HepG2 (cell line): ENCODE results near the gene RAB11FIP5. TPM values are rescaled to one million over a fixed set of nuclear protein-coding genes. Genes with fewer than 3 reads are reported as not detected.
A peak's percentile ranks its signal among the peaks of the same experiment; 100 is the strongest.

Experiments used
- ATF7 ChIP-seq, 2 experiments: fragments of 450-650 bp in 1 of 2; sonication (generic) in 1 of 2; formaldehyde crosslinking in 1 of 2; IDR thresholded peaks; 2 replicates each; pipeline versions ENCODE4 v1.4.0 to v1.6.1; 2016 to 2020; ENCODE audit warnings: antibody characterized with exemption in 1 of 2, mild to moderate bottlenecking in 1 of 2, missing genetic modification reagents in 1 of 2
- DNMT3B ChIP-seq: conservative IDR thresholded peaks from 2 replicates; pipeline ENCODE4 v1.6.1; 2016; ENCODE audit warnings: missing biosample characterization, control low read depth
- MEF2D ChIP-seq: sonication (generic); formaldehyde crosslinking; IDR thresholded peaks from 2 replicates; pipeline ENCODE4 v1.5.1; 2020; ENCODE audit warnings: mild to moderate bottlenecking, missing genetic modification reagents
- NPAS2 ChIP-seq: sonication (generic); formaldehyde crosslinking; IDR thresholded peaks from 2 replicates; pipeline ENCODE4 v1.8.0; 2022; ENCODE audit warnings: mild to moderate bottlenecking, missing genetic modification reagents, borderline replicate concordance
- PHF20 ChIP-seq: sonication (generic); formaldehyde crosslinking; IDR thresholded peaks from 2 replicates; pipeline ENCODE4 v1.5.0; 2020; ENCODE audit warnings: mild to moderate bottlenecking, missing genetic modification reagents
- PTBP1 ChIP-seq: fragments of 200-400 bp; formaldehyde crosslinking; IDR thresholded peaks from 2 replicates; pipeline ENCODE4 v1.6.1; 2018; ENCODE audit warnings: low read length, low read depth; ENCODE audit not compliant: poor library complexity, severe bottlenecking
- RAD21 ChIP-seq: fragments of 450-650 bp; formaldehyde crosslinking; IDR thresholded peaks from 2 replicates; pipeline ENCODE4 v1.5.0; 2020; ENCODE audit warnings: mild to moderate bottlenecking
- RBAK ChIP-seq: sonication (generic); formaldehyde crosslinking; IDR thresholded peaks from 2 replicates; pipeline ENCODE4 v1.5.1; 2020; ENCODE audit warnings: mild to moderate bottlenecking, missing genetic modification reagents
- RXRA ChIP-seq: sonication (generic); formaldehyde crosslinking; IDR thresholded peaks from 2 replicates; pipeline ENCODE4 v1.5.1; 2020; ENCODE audit warnings: missing genetic modification reagents
- SALL2 ChIP-seq: sonication (generic); formaldehyde crosslinking; IDR thresholded peaks from 2 replicates; pipeline ENCODE4 v1.8.1; 2023; ENCODE audit warnings: mild to moderate bottlenecking, missing genetic modification reagents, inconsistent platforms
- SETDB1 ChIP-seq: sonication (generic); formaldehyde crosslinking; IDR thresholded peaks from 2 replicates; pipeline ENCODE4 v1.5.1; 2020; ENCODE audit warnings: missing genetic modification reagents, mild to moderate bottlenecking, borderline replicate concordance
- SP4 ChIP-seq: sonication (generic); formaldehyde crosslinking; IDR thresholded peaks from 2 replicates; pipeline ENCODE4 v1.8.1; 2023; ENCODE audit warnings: mild to moderate bottlenecking, missing genetic modification reagents
- TAF1 ChIP-seq: sonication (generic); formaldehyde crosslinking; IDR thresholded peaks from 2 replicates; pipeline ENCODE4 v1.4.0; 2020; ENCODE audit warnings: missing genetic modification reagents
- YY1 ChIP-seq: IDR thresholded peaks from 2 replicates; pipeline ENCODE4 v1.6.1; 2011; ENCODE audit warnings: low read length, low read depth, moderate library complexity, mild to moderate bottlenecking; ENCODE audit not compliant: insufficient read depth, insufficient replicate concordance
- ZFAT ChIP-seq: sonication (generic); formaldehyde crosslinking; conservative IDR thresholded peaks from 2 replicates; pipeline ENCODE4 v1.8.1; 2023; ENCODE audit warnings: missing genetic modification reagents, inconsistent platforms
- ZFP37 ChIP-seq: sonication (generic); formaldehyde crosslinking; IDR thresholded peaks from 2 replicates; pipeline ENCODE4 v1.4.0; 2020; ENCODE audit warnings: missing genetic modification reagents, borderline replicate concordance
- polyA plus RNA-seq, 8 experiments: library from polyadenylated mRNA; depleted of rRNA in 3 of 8; stranded (reverse) in 7 of 8; unstranded in 1 of 8; fragments of >200 nt; fragmentation: Illumina TruSeq in 4 of 8; extraction: Trizol in 4 of 8; gene quantifications; 2 replicates each; pipeline versions ENCODE4 v1.2.1 to v1.2.3, GENCODE V29; 2011 to 2016; ENCODE audit warnings: low read depth in 4 of 8, missing spikeins in 1 of 8, mixed read lengths in 1 of 8; ENCODE audit not compliant: insufficient read depth in 1 of 8
- total RNA-seq, 5 experiments: library from RNA; depleted of rRNA; stranded (reverse); fragments of >200 nt; fragmentation: Illumina TruSeq; extraction: Trizol; gene quantifications; 2 replicates each; pipeline ENCODE4 v1.2.3, GENCODE V29; 2016; ENCODE audit warnings: low read depth in 1 of 5
- TF ChIP-seq, protein P1 (sequence below): sonication (generic); formaldehyde crosslinking; IDR thresholded peaks from 2 replicates; pipeline ENCODE4 v1.5.0; 2020; ENCODE audit warnings: mild to moderate bottlenecking, low read depth, missing genetic modification reagents, borderline replicate concordance
- TF ChIP-seq, protein P2 (sequence below): sonication (generic); formaldehyde crosslinking; IDR thresholded peaks from 2 replicates; pipeline ENCODE4 v1.5.0; 2020; ENCODE audit warnings: mild to moderate bottlenecking, missing genetic modification reagents, moderate library complexity
- TF ChIP-seq, protein P3 (sequence below): sonication (generic); formaldehyde crosslinking; IDR thresholded peaks from 2 replicates; pipeline ENCODE4 v1.9.0; 2022; ENCODE audit warnings: missing genetic modification reagents, mild to moderate bottlenecking, borderline replicate concordance
- TF ChIP-seq, protein P4 (sequence below): IDR thresholded peaks from 2 replicates; pipeline ENCODE4 v1.4.0; 2020; ENCODE audit warnings: mild to moderate bottlenecking, missing genetic modification reagents

Gene RAB11FIP5
- total and polyA plus RNA-seq, 2 of the 13 experiments (the other 11 are each of a cell fraction or from before 2014, with no cell fraction given) = 9.4 to 22.9 TPM

DNA sequence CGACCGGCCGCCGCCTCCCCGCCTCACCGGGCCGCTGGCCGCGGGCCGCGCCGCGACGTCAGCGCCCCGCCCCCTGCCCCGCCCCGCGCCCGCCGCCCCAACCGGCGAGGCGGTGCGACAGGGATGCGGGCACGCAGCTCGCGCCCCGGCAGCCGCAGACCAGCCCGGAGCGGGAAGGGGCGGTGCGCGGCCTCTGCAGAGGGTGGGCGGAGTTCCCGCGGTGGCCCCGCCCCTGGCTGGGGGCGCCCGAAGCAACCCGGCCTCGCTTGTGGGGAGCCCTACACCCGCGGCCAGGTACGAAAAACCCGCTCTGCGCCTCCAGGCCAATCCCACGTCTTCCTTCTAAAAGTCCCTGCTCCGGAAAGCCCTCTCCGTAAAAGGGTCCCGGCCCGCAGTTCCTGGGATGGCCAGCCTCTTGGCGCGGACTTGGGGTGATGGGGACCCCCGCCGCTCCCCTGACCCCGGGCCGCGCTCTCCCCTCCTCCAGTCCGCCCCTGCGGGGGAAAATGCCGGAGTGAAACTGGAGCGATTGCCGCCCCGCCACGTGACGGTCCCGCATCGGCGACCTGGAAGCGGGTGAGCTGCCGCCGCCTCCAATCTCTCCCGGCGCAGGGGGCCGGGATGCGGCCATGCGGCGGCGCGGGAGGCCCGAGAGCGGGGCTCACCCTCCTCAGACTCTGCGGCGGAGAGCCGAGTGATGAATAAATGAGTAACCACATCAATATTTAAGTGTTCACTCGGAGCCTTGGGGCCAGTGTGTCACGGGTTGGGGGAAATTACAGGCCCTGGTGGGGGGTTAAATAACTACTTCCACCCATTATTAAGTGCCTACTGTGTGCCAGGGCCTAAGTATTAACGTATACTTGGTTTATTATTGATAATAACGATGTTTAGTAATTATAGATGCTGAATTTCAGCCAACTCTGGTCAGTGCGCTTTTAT lies at the start of gene RAB11FIP5 (continued):
- 0 out of 2 replicates have a peak, but pooled peaks have one; percentile 32 for TF ChIP-seq PHF20 (CRISPR knock-in tag)
- peak; percentile 64; the same call in 1 of the 2 replicates for TF ChIP-seq MEF2D
- TF ChIP-seq RAD21 (CRISPR knock-in tag) = peak; percentile 47
- TF ChIP-seq, protein P1, sequence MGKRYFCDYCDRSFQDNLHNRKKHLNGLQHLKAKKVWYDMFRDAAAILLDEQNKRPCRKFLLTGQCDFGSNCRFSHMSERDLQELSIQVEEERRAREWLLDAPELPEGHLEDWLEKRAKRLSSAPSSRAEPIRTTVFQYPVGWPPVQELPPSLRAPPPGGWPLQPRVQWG (CRISPR knock-in tag) = no peak
- 0 out of 2 replicates have a peak, but pooled peaks have one; percentile 65 for TF ChIP-seq ZFP37 (CRISPR knock-in tag)
- TF ChIP-seq RBAK = 0 out of 2 replicates have a peak, but pooled peaks have one; percentile 44
- TF ChIP-seq ATF7 (IDR thresholded peaks at IDR 0.05) = no peak
- TF ChIP-seq ATF7 (CRISPR knock-in tag; IDR thresholded peaks at IDR 0.05) = 0 out of 2 replicates have a peak, but pooled peaks have one; percentile 43
- TF ChIP-seq, protein P2, sequence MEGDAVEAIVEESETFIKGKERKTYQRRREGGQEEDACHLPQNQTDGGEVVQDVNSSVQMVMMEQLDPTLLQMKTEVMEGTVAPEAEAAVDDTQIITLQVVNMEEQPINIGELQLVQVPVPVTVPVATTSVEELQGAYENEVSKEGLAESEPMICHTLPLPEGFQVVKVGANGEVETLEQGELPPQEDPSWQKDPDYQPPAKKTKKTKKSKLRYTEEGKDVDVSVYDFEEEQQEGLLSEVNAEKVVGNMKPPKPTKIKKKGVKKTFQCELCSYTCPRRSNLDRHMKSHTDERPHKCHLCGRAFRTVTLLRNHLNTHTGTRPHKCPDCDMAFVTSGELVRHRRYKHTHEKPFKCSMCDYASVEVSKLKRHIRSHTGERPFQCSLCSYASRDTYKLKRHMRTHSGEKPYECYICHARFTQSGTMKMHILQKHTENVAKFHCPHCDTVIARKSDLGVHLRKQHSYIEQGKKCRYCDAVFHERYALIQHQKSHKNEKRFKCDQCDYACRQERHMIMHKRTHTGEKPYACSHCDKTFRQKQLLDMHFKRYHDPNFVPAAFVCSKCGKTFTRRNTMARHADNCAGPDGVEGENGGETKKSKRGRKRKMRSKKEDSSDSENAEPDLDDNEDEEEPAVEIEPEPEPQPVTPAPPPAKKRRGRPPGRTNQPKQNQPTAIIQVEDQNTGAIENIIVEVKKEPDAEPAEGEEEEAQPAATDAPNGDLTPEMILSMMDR (CRISPR knock-in tag) = peak; percentile 26
- no peak for TF ChIP-seq NPAS2 (CRISPR knock-in tag)
- TF ChIP-seq SALL2 (CRISPR knock-in tag) = peak; percentile 19; the same call in 1 of the 2 replicates
- TF ChIP-seq YY1 = peak; percentile 67
- peak; percentile 39 for TF ChIP-seq TAF1 (CRISPR knock-in tag)
- no peak for TF ChIP-seq RXRA
- TF ChIP-seq ZFAT (CRISPR knock-in tag) = peak; percentile 59; the same call in 1 of the 2 replicates
- TF ChIP-seq, protein P3, sequence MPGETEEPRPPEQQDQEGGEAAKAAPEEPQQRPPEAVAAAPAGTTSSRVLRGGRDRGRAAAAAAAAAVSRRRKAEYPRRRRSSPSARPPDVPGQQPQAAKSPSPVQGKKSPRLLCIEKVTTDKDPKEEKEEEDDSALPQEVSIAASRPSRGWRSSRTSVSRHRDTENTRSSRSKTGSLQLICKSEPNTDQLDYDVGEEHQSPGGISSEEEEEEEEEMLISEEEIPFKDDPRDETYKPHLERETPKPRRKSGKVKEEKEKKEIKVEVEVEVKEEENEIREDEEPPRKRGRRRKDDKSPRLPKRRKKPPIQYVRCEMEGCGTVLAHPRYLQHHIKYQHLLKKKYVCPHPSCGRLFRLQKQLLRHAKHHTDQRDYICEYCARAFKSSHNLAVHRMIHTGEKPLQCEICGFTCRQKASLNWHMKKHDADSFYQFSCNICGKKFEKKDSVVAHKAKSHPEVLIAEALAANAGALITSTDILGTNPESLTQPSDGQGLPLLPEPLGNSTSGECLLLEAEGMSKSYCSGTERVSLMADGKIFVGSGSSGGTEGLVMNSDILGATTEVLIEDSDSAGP (CRISPR knock-in tag) = peak; percentile 79; the same call in 1 of the 2 replicates
- peak; percentile 83 for TF ChIP-seq SP4 (CRISPR knock-in tag)
- TF ChIP-seq SETDB1 (CRISPR knock-in tag) = peak; percentile 87; the same call in 1 of the 2 replicates
- TF ChIP-seq PTBP1 = peak; percentile 71
- TF ChIP-seq, protein P4, sequence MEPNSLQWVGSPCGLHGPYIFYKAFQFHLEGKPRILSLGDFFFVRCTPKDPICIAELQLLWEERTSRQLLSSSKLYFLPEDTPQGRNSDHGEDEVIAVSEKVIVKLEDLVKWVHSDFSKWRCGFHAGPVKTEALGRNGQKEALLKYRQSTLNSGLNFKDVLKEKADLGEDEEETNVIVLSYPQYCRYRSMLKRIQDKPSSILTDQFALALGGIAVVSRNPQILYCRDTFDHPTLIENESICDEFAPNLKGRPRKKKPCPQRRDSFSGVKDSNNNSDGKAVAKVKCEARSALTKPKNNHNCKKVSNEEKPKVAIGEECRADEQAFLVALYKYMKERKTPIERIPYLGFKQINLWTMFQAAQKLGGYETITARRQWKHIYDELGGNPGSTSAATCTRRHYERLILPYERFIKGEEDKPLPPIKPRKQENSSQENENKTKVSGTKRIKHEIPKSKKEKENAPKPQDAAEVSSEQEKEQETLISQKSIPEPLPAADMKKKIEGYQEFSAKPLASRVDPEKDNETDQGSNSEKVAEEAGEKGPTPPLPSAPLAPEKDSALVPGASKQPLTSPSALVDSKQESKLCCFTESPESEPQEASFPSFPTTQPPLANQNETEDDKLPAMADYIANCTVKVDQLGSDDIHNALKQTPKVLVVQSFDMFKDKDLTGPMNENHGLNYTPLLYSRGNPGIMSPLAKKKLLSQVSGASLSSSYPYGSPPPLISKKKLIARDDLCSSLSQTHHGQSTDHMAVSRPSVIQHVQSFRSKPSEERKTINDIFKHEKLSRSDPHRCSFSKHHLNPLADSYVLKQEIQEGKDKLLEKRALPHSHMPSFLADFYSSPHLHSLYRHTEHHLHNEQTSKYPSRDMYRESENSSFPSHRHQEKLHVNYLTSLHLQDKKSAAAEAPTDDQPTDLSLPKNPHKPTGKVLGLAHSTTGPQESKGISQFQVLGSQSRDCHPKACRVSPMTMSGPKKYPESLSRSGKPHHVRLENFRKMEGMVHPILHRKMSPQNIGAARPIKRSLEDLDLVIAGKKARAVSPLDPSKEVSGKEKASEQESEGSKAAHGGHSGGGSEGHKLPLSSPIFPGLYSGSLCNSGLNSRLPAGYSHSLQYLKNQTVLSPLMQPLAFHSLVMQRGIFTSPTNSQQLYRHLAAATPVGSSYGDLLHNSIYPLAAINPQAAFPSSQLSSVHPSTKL (CRISPR knock-in tag) = peak; percentile 39; the same call in 1 of the 2 replicates
- peak; percentile 79; the same call in 1 of the 2 replicates for TF ChIP-seq DNMT3B (CRISPR knock-in tag)
